Suprapubic skin (tissue), 4 donors: ENCODE results near the gene CLCNKB. TPM values are rescaled to one million over a fixed set of nuclear protein-coding genes. Genes with fewer than 3 reads are reported as not detected.
"Not testable (repeated sequence)": the region's sequence is repeated elsewhere in the genome, so short reads cannot be mapped to it uniquely, and the experiment has no call there.

ENCODE experiments used
- DNase-seq, 2 donors: peaks; one replicate each; pipeline ENCODE4 v3.0.0-alpha.2; 2019; ENCODE audit warnings: low spot score in 2 of 2
- H3K27ac ChIP-seq: fragments of 200-600 bp; sonication (generic); one replicate; pipeline ENCODE4 v1.5.1; 2019
- H3K27me3 ChIP-seq: fragments of 200-600 bp; sonication (generic); one replicate; pipeline ENCODE4 v1.5.1; 2019
- H3K36me3 ChIP-seq: fragments of 200-600 bp; sonication (generic); one replicate; pipeline ENCODE4 v1.5.1; 2019
- H3K4me1 ChIP-seq: fragments of 200-600 bp; sonication (generic); one replicate; pipeline ENCODE4 v1.5.1; 2019
- H3K4me3 ChIP-seq: fragments of 200-600 bp; sonication (generic); one replicate; pipeline ENCODE4 v1.5.1; 2019; ENCODE audit warnings: mild to moderate bottlenecking
- H3K9me3 ChIP-seq: fragments of 200-600 bp; sonication (generic); one replicate; pipeline ENCODE4 v1.5.1; 2019
- EP300 ChIP-seq: sonication (generic); formaldehyde crosslinking; IDR thresholded peaks from one replicate; pipeline ENCODE4 v1.6.1; 2017; ENCODE audit warnings: antibody characterized with exemption
- POLR2A ChIP-seq, 2 donors: fragments of 450-650 bp; IDR thresholded peaks; one replicate each; pipeline ENCODE4 v1.6.1; 2017; ENCODE audit warnings: antibody characterized with exemption in 2 of 2, mild to moderate bottlenecking in 2 of 2, moderate library complexity in 2 of 2
- POLR2AphosphoS5 ChIP-seq, 3 donors: sonication (generic); formaldehyde crosslinking; IDR thresholded peaks; one replicate each; pipeline ENCODE4 v1.6.1; 2017; ENCODE audit warnings: antibody characterized with exemption in 3 of 3
- WGBS: methylation state at CpG from one replicate; pipeline ENCODE4 v1.1.5; 2018; 5-methylcytosine and 5-hydroxymethylcytosine counted together
- total RNA-seq, 4 donors: library from RNA; depleted of rRNA; stranded (reverse); fragments of >200 nt; gene quantifications; one replicate each; pipeline ENCODE4 v1.1.0, GENCODE V29; 2016
- TF ChIP-seq, protein P1 (sequence below), 2 donors: fragments of 200-600 bp in 1 of 2; fragments of 450-650 bp in 1 of 2; sonication (generic) in 1 of 2; IDR thresholded peaks; one replicate each; pipeline ENCODE4 v1.5.1; 2016 to 2019; ENCODE audit warnings: antibody characterized with exemption in 2 of 2, mild to moderate bottlenecking in 1 of 2, moderate library complexity in 1 of 2

Gene CLCNKB
- total RNA-seq, 4 donors from 2014 or later = 0.42 TPM; not detected in 3

DNA sequence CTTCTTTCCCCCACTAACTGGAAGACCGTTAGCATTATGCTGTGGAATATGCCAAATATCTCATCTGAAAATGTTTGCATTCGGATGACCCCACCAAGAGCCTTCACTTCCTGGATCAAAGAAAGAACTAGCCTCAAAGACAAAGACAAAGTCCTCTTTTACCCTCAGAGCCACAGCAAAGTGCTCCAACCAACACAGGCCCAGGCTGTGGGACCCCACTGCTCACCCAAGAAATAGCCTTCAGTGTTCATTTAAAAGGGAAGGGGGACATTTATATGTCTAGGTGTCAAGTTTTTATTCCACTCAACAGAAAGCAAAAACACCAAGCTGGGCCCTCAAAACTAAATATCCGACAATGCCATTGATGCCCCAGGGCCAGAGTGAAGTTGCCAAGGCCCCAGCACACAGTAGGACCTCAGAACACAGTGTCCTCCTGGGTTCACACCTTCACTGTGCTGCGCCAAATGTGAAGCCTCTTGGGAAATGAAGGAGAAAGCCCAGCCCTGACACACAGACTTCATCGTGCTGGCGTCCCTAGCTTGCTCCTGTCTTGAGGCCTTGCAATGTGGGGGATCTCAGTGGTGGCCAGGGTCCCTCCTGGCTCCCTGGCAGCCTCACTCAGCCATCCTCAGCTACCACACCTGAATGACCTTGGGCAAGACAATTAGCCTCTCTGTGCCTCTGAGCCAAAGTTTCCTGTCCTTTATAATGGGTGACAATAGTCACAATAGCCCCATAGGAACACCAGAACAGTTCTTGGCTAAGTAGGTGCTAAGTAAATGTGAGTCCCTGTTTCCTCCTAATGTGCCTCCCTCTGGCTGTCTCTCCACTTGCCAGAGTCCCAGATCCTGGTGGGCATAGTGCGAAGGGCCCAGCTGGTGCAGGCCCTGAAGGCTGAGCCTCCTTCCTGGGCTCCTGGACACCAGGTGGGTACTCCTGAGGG, 11.3 kb downstream of the CLCNKB start:
- DNase-seq = no peak
- Histone ChIP-seq H3K9me3 (no peaks in the 10 kb centered on the region), H3K36me3 (no peaks in the 10 kb centered on the region), H3K4me1 (peaks cover 3% of the 10 kb centered on the region), H3K4me3 (no peak overlapping the region), H3K27me3 (no peaks in the 10 kb centered on the region), H3K27ac (no peak overlapping the region)
- TF ChIP-seq POLR2AphosphoS5 (IDR thresholded peaks at IDR 0.05) = no peak
- no peak for TF ChIP-seq POLR2A (IDR thresholded peaks at IDR 0.05)
- TF ChIP-seq EP300 = no peak
- TF ChIP-seq, protein P1, sequence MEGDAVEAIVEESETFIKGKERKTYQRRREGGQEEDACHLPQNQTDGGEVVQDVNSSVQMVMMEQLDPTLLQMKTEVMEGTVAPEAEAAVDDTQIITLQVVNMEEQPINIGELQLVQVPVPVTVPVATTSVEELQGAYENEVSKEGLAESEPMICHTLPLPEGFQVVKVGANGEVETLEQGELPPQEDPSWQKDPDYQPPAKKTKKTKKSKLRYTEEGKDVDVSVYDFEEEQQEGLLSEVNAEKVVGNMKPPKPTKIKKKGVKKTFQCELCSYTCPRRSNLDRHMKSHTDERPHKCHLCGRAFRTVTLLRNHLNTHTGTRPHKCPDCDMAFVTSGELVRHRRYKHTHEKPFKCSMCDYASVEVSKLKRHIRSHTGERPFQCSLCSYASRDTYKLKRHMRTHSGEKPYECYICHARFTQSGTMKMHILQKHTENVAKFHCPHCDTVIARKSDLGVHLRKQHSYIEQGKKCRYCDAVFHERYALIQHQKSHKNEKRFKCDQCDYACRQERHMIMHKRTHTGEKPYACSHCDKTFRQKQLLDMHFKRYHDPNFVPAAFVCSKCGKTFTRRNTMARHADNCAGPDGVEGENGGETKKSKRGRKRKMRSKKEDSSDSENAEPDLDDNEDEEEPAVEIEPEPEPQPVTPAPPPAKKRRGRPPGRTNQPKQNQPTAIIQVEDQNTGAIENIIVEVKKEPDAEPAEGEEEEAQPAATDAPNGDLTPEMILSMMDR (IDR thresholded peaks at IDR 0.05) = no peak
- WGBS = 84% methylated on average over 6 of the region's 7 CpGs

DNA sequence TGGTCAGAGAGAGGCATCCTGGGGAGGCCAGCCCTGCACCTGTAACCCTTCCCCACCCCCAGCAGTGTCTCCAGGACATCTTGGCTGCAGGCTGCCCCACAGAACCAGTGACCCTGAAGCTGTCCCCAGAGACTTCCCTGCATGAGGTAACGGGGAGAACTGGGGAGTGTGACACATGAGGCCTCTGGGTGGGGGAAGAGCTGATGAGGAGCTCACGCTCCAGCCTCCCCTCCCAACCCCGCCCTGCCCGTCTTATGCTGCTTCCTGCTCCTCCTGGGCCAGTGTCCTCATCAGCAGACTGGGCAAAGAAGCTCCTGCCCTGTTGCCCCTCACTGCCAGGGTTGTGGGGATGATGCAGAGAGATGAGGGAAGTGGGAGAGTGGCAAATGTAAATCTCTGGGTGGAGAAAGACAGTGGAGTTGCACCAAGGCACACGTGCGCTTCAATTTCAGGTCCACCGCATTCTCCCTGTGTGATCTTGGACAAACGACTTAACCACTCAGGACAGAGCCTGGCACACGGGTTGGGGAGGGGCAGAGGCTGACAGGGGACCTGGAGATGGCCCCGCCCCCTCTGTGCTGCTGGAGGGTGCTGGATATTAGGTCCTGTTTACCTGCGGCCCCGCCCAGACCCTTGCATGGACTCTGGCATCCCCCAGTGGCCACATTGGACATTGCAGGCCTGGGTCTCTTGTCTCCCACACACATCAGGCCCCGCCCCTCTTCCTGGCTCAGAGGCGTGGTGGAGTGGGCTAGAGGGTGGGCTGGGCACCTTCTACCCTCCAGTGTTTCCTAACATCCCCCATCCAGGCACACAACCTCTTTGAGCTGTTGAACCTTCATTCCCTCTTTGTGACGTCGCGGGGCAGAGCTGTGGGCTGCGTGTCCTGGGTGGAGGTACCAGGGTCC, 12.3 kb downstream of the CLCNKB start:
- no peak for TF ChIP-seq EP300
- TF ChIP-seq, protein P1 (IDR thresholded peaks at IDR 0.05) = peak; percentile 82 to 89
- 23% methylated on average over 17 of the region's 18 CpGs for WGBS

GRCh38 chr1:16056521-16056912, 12.9 kb downstream of the CLCNKB start:
- not testable (repeated sequence) for DNase-seq, H3K27me3 ChIP-seq, H3K9me3 ChIP-seq, H3K4me1 ChIP-seq, H3K27ac ChIP-seq, H3K36me3 ChIP-seq, H3K4me3 ChIP-seq
- WGBS = 38% methylated on average over 2 of the region's 4 CpGs

More for the DNA sequence above, 12.3 kb downstream of the CLCNKB start:
- no peak overlapping the region for H3K4me3 ChIP-seq
- DNase-seq = peak; percentile 91
- H3K27ac ChIP-seq = no peak overlapping the region
- no peaks in the 10 kb centered on the region for H3K27me3 ChIP-seq
- H3K4me1 ChIP-seq = peaks cover 3% of the 10 kb centered on the region
- H3K36me3 ChIP-seq = no peaks in the 10 kb centered on the region
- H3K9me3 ChIP-seq = no peaks in the 10 kb centered on the region

DNA sequence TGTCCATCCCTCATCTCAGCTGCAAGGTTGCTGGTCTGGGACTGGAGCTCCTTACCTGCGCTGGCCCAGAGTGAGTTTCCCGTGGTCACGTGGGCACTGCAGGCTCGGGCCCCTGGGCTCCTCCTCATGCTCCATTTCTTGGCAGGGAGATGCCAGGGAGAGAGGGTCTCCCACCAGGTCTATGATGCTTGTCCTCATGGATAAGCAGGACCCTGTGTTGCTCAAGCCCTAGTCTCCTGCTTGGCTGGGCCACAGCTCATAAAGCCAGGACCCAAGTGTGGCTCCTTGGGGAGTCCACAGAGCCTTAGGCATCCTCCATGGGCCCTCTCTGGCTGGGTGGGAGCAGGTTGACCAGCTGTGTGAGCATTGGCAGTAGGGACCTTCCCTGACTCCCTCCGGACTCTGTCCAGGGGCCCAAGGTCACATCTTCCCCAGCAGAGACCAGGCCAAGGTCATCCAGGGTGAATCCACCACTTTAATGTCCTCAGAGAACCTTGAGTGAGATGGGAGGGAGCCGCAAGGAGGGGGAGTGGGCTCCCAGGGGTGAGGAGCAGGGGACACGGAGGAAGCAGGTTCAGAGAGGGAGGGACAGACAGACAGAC, 13.8 kb downstream of the CLCNKB start:
- H3K36me3 ChIP-seq, H3K4me1 ChIP-seq, H3K27me3 ChIP-seq, H3K9me3 ChIP-seq, H3K4me3 ChIP-seq, H3K27ac ChIP-seq, DNase-seq: not testable (repeated sequence)
- WGBS = 87% methylated on average over 3 of the region's 7 CpGs

GRCh38 chr1:16058394-16059120, 15.0 kb downstream of the CLCNKB start:
- H3K36me3 ChIP-seq, H3K27me3 ChIP-seq, DNase-seq, H3K4me1 ChIP-seq, H3K27ac ChIP-seq, H3K4me3 ChIP-seq, H3K9me3 ChIP-seq: not testable (repeated sequence)
- WGBS = 76% methylated on average over 12 of the region's 20 CpGs

GRCh38 chr1:16061266-16061665, 17.7 kb downstream of the CLCNKB start:
- H3K27ac ChIP-seq = no peak overlapping the region
- H3K4me3 ChIP-seq = no peak overlapping the region
- no peaks in the 10 kb centered on the region for H3K9me3 ChIP-seq
- no peaks in the 10 kb centered on the region for H3K27me3 ChIP-seq
- 50% methylated on average over 1 of the region's 3 CpGs for WGBS
- peaks cover 8% of the 10 kb centered on the region for H3K4me1 ChIP-seq
- H3K36me3 ChIP-seq = no peaks in the 10 kb centered on the region
- TF ChIP-seq POLR2A (IDR thresholded peaks at IDR 0.05) = no peak
- TF ChIP-seq, protein P1 (IDR thresholded peaks at IDR 0.05) = no peak
- no peak for TF ChIP-seq EP300
- no peak for TF ChIP-seq POLR2AphosphoS5 (IDR thresholded peaks at IDR 0.05)
- DNase-seq = no peak

- H3K27me3 ChIP-seq, H3K9me3 ChIP-seq, H3K4me1 ChIP-seq, DNase-seq, H3K27ac ChIP-seq, H3K4me3 ChIP-seq, H3K36me3 ChIP-seq: not testable (repeated sequence)
- 60% methylated on average over 1 of the region's 18 CpGs for WGBS
These were observed 18.6 kb downstream of the CLCNKB start for GRCh38 chr1:16061989-16062686.

DNA sequence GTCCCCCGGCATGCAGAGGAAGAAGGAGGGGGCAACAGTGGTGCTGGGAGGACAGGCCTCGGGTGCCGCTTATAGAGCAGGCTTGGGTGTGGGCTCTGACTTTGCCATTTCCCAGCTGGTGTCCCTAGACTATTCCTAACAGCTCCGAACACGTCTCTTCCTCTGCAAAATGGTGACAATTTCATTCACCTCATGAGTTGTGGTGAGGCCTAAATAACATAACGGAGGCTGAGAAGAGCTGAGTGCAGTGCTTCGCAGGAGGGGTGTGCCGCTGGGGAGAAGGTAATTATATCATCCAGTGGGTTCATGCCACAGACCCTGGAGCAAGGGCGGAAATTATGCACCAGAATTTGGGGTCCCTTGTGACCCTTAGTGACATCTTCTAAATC, 19.1 kb downstream of the CLCNKB start:
- WGBS = 78% methylated on average over 9 of the region's 9 CpGs
- not testable (repeated sequence) for H3K27ac ChIP-seq, DNase-seq, H3K36me3 ChIP-seq, H3K27me3 ChIP-seq, H3K4me3 ChIP-seq, H3K9me3 ChIP-seq, H3K4me1 ChIP-seq
